HG02981 (cell line): ENCODE data around the gene SPEM2.

Experiments used
- ATAC-seq: cut with Tn5 transposase; IDR thresholded peaks from one replicate; pipeline ENCODE4 v1.9.1; 2021; ENCODE audit warnings: mild to moderate bottlenecking, moderate library complexity; ENCODE audit not compliant: unreplicated experiment

The SPEM2 gene

GRCh38 chr17:7440113-7440833, 14.9 kb downstream of the SPEM2 start:
- no peak for ATAC-seq

- no peak for ATAC-seq
Observed at GRCh38 chr17:7440834-7441195, 15.4 kb downstream of the SPEM2 start.

DNA sequence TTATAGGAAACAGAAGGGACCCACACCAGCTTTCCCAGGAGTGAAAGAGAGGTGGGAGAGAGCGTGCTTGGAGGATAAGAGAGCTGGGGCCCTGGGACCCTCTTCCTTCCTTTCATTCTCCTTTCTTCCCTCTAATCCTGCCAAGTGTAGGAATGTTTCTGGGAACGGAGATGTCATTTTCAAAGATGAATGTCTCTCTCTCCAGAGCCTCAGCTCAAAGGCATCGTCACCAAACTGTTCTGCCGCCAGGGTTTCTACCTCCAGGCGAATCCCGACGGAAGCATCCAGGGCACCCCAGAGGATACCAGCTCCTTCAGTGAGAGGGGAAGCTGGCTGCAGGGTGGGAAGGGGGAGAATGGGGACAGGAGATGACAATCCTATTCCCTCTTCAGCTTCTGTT, 15.8 kb downstream of the SPEM2 start:
- no peak for ATAC-seq

- ATAC-seq = no peak
Observed at GRCh38 chr17:7442142-7442541, 16.7 kb downstream of the SPEM2 start.

DNA sequence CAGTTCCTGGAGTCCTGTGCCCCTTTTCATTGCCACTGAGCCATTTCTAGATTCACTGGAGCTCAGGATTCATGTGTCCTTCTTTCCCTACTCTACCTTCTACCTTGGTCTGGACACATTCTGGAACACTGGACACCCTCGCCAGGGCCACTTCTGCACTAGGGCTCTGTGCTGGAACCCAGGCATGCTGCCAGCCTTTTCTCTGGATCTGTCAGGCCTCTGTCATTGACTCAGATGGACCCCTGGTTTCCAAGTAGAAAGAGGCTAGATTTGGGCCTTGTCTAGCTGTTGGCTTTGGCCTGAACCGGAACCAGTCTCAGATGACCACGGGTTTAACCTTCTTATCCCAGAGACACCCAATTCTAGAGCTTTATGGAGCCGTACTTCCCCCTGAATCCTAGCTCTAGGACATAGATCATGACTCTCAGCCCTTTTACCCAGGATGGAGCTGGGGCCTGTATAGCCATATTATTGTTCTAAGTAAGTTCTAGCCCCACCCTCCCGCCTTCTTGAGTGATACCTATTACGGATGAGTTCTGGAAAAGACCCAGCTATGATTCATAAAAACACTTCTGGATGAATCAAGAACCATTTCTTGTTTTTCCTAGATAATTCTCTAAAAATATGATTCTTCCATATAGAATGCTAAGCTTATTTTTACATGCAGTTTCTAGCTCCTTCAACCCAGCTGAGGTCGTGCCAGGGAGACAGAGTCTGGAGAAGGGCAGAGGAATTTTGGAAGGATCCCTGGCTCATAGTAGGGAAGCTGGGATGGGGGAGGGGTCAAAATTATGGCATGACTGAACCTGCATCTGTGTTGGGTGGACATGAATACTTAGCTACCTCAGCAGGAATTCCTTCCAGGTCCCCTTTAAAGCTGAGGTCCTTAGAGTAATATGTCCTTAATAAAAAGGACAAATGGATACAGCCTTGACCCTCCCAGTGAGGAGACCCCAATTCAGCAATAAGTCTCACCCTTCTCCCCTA, 18.4 kb downstream of the SPEM2 start:
- ATAC-seq = no peak

DNA sequence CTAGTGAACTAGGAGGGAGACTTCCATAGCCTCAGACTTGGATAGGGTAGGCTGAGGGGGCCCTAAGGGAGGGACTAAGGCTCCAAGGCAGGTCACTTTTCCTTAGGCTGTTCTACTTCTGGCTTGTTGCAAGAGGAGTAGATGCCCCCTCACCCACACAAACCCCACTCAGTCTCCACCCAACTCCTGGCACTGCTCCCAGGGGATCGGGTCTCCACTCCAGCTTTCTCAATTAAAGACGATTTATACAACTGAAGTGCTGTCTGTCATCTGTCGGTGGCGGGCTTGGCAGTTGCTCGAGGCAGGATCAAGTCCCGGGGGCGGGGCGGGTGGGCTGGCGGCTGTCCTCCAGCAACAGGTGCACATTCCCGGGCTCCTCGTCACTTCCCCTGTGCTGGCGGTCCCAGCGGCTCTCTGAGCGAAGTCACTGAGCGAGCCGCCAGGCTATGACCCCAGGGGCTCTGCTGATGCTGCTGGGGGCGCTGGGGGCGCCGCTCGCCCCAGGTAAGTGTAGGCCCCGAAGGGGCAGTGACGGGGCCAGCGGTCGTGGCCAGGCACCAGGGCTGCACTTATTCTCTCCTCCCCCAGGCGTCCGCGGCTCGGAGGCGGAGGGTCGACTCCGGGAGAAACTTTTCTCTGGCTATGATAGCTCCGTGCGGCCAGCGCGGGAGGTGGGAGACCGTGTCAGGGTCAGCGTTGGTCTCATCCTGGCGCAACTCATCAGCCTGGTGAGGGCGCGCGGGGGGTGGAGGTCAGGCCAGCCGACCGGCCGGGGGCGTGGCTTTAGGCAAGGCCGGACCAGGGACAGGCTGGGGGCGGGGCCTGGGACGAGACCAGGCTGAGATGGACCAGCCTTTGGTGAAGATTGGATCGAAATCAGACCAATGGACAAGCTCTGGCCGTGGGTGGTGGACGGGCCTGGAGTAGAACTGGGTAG, 19.5 kb downstream of the SPEM2 start, which contains the start of gene CHRNB1:
CHRNB1 (plus strand) TSS at position 380 of the 937 bp plus-strand sequence; CDS start at position 447, 67 bp downstream.
- no peak for ATAC-seq

- no peak for ATAC-seq
Observed at GRCh38 chr17:7445619-7445968, 20.2 kb downstream of the SPEM2 start.

- ATAC-seq = no peak
Observed at GRCh38 chr17:7448461-7448860, 23.0 kb downstream of the SPEM2 start.

DNA sequence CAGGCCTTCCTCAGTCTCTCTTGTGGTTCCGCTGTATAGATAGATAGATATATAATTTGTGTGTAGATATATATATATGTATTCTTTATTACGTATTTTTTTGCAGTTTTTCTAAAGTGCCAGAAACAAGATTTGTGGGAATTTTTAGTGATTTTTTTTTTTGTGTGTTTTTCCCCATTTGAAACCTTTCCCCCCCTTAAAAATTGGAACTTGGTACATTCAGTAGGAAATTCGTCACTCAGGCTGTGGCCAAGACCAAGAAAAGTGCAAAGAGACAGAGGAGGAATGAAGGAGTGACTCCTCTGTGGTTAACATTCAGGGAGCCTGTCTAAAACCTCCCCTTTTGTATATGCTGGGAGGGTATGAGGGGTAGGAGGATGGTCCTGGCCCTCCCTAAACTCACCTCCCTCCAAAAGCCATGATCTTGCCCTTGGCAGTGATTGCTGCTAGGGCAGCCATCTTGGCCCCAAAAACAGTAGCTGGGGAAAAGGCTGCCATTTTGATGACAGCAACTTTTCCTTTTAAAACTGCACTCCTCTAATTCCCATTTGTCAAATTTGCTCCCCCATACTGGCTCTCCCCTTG, 34.6 kb downstream of the SPEM2 start:
- no peak for ATAC-seq

GRCh38 chr17:7460850-7461660, 35.6 kb downstream of the SPEM2 start:
- ATAC-seq = no peak

GRCh38 chr17:7462474-7463371, 37.3 kb downstream of the SPEM2 start:
- no peak for ATAC-seq

DNA sequence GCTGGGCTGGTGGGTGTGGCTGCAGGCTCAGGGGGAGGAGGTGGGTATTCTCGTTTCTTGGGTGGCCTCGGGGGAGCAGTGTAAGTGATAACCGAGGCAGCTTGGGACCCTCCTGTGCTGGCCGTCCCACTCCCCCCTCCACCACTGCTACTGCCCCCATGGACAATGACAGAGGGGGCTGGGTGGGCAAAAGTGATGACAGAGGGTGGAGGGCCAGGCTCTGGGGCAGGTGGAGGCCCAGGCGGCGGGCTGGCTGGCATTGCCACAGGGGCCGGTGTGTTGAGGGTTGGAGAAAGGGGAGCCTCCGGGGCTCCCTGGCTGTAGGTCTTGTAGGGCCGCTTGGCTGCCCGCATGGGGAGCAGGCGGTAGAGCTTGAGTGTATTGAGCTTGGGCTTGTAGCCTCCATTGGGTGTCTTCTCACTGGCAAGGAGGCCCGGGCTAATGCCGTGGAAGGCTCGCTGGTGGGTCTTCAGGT, 38.0 kb downstream of the SPEM2 start:
- no peak for ATAC-seq

GRCh38 chr17:7464081-7464480, 38.7 kb downstream of the SPEM2 start:
- no peak for ATAC-seq

GRCh38 chr17:7465597-7466275, 40.3 kb downstream of the SPEM2 start:
- ATAC-seq = no peak

DNA sequence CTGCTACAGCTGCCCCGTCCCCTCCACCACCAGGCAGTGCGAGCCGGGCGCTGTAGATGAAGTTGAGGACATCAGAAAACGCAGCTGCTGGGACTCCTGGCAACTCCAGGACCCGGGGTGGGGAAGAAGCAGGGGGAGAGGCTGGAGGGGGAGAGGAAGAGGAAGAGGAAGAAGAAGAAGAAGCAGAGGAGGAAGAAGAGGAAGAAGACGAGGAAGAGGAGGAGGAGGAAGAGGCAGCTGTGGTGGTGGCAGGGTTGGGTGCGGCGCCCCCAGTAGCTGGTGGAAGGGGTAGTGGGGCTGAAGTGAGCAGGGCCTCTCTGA, 40.9 kb downstream of the SPEM2 start:
- ATAC-seq = no peak

GRCh38 chr17:7466639-7467341, 41.4 kb downstream of the SPEM2 start:
- no peak for ATAC-seq

DNA sequence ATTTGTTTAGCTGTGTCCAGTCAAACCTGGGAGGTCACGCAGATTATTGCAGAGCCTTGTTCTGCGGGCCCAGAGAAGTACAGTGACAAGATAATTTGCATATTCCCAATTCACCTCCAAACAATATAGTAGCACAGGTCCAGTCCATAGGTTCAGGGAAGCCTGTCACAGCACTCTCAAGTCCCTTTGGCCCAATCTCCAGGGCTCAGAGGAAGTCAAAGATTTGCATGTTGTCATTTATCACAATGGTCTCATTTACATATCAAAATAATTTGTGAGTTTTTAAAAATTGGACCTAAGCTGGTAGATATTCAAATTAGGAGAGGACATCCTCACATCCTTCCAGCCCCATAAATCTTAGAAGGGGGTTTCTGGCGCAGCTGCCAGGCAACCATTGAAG, 42.1 kb downstream of the SPEM2 start:
- ATAC-seq = no peak

GRCh38 chr17:7468290-7468689, 42.9 kb downstream of the SPEM2 start:
- no peak for ATAC-seq
